GM18951 (cell line): ENCODE results near the gene ZNF197.
A peak's percentile ranks its signal among the peaks of the same experiment; 100 is the strongest.
"Not testable (repeated sequence)": the region's sequence is repeated elsewhere in the genome, so short reads cannot be mapped to it uniquely, and the experiment has no call there.

Experiments used
- POLR2A ChIP-seq: IDR thresholded peaks from 4 replicates; pipeline ENCODE4 v1.6.1; 2011; ENCODE audit warnings: mild to moderate bottlenecking; ENCODE audit not compliant: insufficient read length, insufficient read depth; ENCODE audit errors: extremely low read depth
- in situ Hi-C: fragments of 300-500 bp; cut with MboI; formaldehyde crosslinking; loops from one replicate; pipeline ENCODE4 v1.12.0; 2022; ENCODE audit warnings: low sequenced_read_pairs, mixed read lengths, inconsistent platforms; ENCODE audit not compliant: unreplicated experiment

ZNF197 gene

GRCh38 chr3:44624749-44625480 lies at the start of gene ZNF197:
ZNF197 (plus strand) TSS chr3:44625036; CDS start chr3:44629155, 4,119 bp downstream.
- in situ Hi-C loops = no loop called here
- TF ChIP-seq POLR2A = peak; percentile 73

GRCh38 chr3:44576613-44577012 lies 48.2 kb upstream of the ZNF197 start:
- TF ChIP-seq POLR2A = no peak
- in situ Hi-C loops = no loop called here

GRCh38 chr3:44577354-44577952 lies 47.4 kb upstream of the ZNF197 start:
- in situ Hi-C loops = not testable (repeated sequence)

GRCh38 chr3:44578316-44578715 lies 46.5 kb upstream of the ZNF197 start:
- in situ Hi-C loops = not testable (repeated sequence)

- in situ Hi-C loops = not testable (repeated sequence)
Observed at GRCh38 chr3:44578924-44579515, 45.8 kb upstream of the ZNF197 start.

- in situ Hi-C loops = not testable (repeated sequence)
Observed at GRCh38 chr3:44579749-44580148, 45.1 kb upstream of the ZNF197 start.

- in situ Hi-C loops = not testable (repeated sequence)
Observed at GRCh38 chr3:44580971-44581370, 43.9 kb upstream of the ZNF197 start.

- in situ Hi-C loops = no loop called here
- no peak for TF ChIP-seq POLR2A
Observed at GRCh38 chr3:44584646-44585501, 40.0 kb upstream of the ZNF197 start, which contains the start of gene ZNF660. ZNF660 (plus strand) TSS chr3:44584964; CDS start chr3:44594194, 9,230 bp downstream.

- TF ChIP-seq POLR2A = no peak
- in situ Hi-C loops = no loop called here
Observed at GRCh38 chr3:44596621-44597020, 28.2 kb upstream of the ZNF197 start.

- no peak for TF ChIP-seq POLR2A
- in situ Hi-C loops = no loop called here
Observed at GRCh38 chr3:44601749-44602148, 23.1 kb upstream of the ZNF197 start.

GRCh38 chr3:44612678-44613077 lies 12.2 kb upstream of the ZNF197 start:
- TF ChIP-seq POLR2A = no peak
- in situ Hi-C loops = no loop called here

GRCh38 chr3:44628716-44629115 lies 3.9 kb downstream of the ZNF197 start:
- in situ Hi-C loops = no loop called here
- no peak for TF ChIP-seq POLR2A

- in situ Hi-C loops = no loop called here
- TF ChIP-seq POLR2A = no peak
Observed at GRCh38 chr3:44632193-44632592, 7.4 kb downstream of the ZNF197 start.

- no peak for TF ChIP-seq POLR2A
- in situ Hi-C loops = no loop called here
Observed at GRCh38 chr3:44642337-44642736, 17.5 kb downstream of the ZNF197 start.
